DMS153 treated with DMSO at 0.1 percent for 48 hours (cell line): ENCODE measurements around the gene ZBTB48.

Source experiments
- DNase-seq: peaks from one replicate; lab custom pipeline; 2025; ENCODE audit not compliant: unreplicated experiment; lab: John Stamatoyannopoulos, UW

Gene ZBTB48

GRCh38 chr1:6572653-6573383, 7.0 kb upstream of the ZBTB48 start:
- no peak for DNase-seq

GRCh38 chr1:6574025-6574620, 5.7 kb upstream of the ZBTB48 start:
- DNase-seq = no peak

- DNase-seq = no peak
Measured at GRCh38 chr1:6574818-6575217, 5.0 kb upstream of the ZBTB48 start.

GRCh38 chr1:6577831-6578525, 1.8 kb upstream of the ZBTB48 start:
- DNase-seq = no peak

- DNase-seq = no peak
Measured at GRCh38 chr1:6578624-6579373, 995 bp upstream of the ZBTB48 start.

- DNase-seq = no peak
Measured at GRCh38 chr1:6580119-6580592, 362 bp downstream of the ZBTB48 start.

- DNase-seq = no peak
Measured at GRCh38 chr1:6580593-6581409, 1.0 kb downstream of the ZBTB48 start.

- no peak for DNase-seq
Measured at GRCh38 chr1:6581561-6582305, 1.9 kb downstream of the ZBTB48 start.

- no peak for DNase-seq
Measured at GRCh38 chr1:6582370-6582769, 2.6 kb downstream of the ZBTB48 start.

- no peak for DNase-seq
Measured at GRCh38 chr1:6584126-6585080, 4.6 kb downstream of the ZBTB48 start.

GRCh38 chr1:6585081-6585722, 5.4 kb downstream of the ZBTB48 start:
- no peak for DNase-seq

GRCh38 chr1:6585841-6586240, 6.0 kb downstream of the ZBTB48 start:
- no peak for DNase-seq

- no peak for DNase-seq
Measured at GRCh38 chr1:6586404-6586816, 6.6 kb downstream of the ZBTB48 start.

- no peak for DNase-seq
Measured at GRCh38 chr1:6587261-6588005, 7.6 kb downstream of the ZBTB48 start.

- no peak for DNase-seq
Measured at GRCh38 chr1:6588128-6588892, 8.5 kb downstream of the ZBTB48 start.

- DNase-seq = no peak
Measured at GRCh38 chr1:6588893-6589520, 9.2 kb downstream of the ZBTB48 start.
